ENCODE data around the gene DENND4A.

Gene DENND4A

DNA sequence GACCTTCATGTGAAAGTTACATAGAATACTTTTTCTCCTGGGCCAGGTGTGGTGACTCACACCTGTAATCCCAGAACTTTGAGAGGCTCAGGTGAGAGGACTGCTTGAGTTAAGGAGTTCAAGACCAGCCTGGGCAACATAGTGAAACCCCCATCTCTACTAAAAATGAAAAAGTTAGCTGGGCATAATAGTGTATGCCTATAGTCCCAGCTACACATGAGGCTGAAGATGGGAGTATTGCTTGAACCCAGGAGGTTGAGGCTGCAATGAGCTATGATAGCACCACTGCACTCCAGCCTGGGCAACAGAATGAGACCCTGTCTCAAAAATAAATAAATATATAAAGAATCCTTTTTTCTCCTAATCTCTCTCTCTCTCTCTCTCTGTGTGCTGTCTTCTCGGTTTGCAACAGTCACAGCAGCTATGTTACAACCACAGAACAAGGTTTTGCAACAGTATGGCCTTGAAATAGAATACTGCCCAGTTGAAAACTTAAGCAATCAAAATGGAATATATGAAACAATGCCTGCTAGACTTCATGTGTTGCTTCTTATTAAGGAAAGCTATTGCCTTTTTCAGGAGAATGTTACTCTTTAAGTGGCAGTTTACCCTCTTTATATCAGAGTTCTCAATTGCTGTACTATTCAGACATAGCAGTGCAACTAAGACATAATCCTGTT is 12.3 kb upstream of the DENND4A start:
- TF ChIP-seq GATA3 (IDR thresholded peaks at IDR 0.05; ENCODE audit: low read depth, low read length) (no peak), GATA2 (IDR thresholded peaks at IDR 0.05; ENCODE audit: low read depth, low read length) (no peak)

- TF ChIP-seq GATA2 (IDR thresholded peaks at IDR 0.05; ENCODE audit: low read depth, low read length) (no peak), GATA3 (IDR thresholded peaks at IDR 0.05; ENCODE audit: low read depth, low read length) (no peak)
These were observed 9.2 kb upstream of the DENND4A start for GRCh38 chr15:65801229-65801805.

GRCh38 chr15:65796610-65797078 is 4.6 kb upstream of the DENND4A start:
- TF ChIP-seq GATA3 (IDR thresholded peaks at IDR 0.05; ENCODE audit: low read depth, low read length) (no peak), GATA2 (IDR thresholded peaks at IDR 0.05; ENCODE audit: low read depth, low read length) (no peak)

- TF ChIP-seq GATA2 (IDR thresholded peaks at IDR 0.05; ENCODE audit: low read depth, low read length) (no peak), GATA3 (IDR thresholded peaks at IDR 0.05; ENCODE audit: low read depth, low read length) (no peak)
These were observed 3.6 kb upstream of the DENND4A start for GRCh38 chr15:65795663-65796216.

DNA sequence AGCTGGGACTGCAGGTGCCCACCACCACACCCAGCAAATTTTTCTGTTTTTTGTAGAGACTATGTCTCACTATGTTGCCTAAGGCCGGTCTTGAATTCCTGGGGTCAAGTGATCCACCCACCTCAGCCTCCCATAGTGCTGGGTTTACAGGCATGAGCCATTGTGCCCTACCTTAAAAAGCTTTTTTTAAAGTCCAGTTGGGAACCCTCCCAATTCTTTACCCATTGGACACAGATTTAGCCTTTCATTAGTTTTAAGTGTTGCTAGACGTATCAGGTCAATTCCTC is 1.7 kb upstream of the DENND4A start:
- no peak for TF ChIP-seq GATA2 (IDR thresholded peaks at IDR 0.05; ENCODE audit: low read depth, low read length)
- no peak for TF ChIP-seq GATA3 (IDR thresholded peaks at IDR 0.05; ENCODE audit: low read depth, low read length)

GRCh38 chr15:65792988-65793817 is 1.1 kb upstream of the DENND4A start:
- TF ChIP-seq GATA3 (IDR thresholded peaks at IDR 0.05; ENCODE audit: low read depth, low read length) (no peak), GATA2 (IDR thresholded peaks at IDR 0.05; ENCODE audit: low read depth, low read length) (no peak)

DNA sequence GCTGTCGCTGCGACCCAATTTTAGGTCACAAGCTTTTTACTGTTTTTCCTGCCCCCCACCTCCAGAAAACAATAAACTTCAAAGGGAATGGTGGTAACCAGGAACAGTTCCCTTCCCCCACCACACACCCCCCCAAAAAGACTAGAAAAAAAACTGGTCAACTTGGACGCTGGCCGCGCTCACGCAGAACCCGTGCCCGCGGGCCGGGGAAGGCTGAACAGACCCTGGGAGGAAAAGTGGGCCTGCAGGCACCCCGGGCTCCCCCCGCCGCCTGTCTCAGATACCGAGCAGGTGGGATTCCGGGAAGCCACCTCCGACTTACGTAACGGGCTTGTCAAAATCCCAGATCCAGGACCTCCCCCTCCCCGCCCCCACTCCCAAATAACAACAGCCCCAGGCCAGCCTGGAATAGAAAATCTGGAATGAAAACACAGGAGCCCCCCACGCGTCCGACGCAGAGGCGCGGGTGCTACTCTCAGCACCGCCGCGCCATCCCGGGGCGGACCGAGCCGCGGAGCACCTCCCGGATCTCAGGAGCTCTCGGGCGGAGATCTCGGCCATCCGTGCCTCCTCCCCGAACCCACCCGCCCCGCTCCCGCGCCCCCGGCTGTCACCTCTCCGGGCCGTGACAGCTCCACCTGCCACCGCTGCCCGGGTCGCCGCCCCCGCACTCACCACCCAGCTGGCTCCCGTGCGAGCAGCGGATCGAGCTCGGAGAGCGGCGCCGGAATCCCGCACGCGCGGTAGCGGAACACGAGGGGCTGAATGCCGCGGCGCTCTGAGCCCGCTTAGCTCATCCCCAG is 557 bp downstream of the DENND4A start:
- TF ChIP-seq GATA3 (IDR thresholded peaks at IDR 0.05; ENCODE audit: low read depth, low read length): no peak
- no peak for TF ChIP-seq GATA2 (IDR thresholded peaks at IDR 0.05; ENCODE audit: low read depth, low read length)

DNA sequence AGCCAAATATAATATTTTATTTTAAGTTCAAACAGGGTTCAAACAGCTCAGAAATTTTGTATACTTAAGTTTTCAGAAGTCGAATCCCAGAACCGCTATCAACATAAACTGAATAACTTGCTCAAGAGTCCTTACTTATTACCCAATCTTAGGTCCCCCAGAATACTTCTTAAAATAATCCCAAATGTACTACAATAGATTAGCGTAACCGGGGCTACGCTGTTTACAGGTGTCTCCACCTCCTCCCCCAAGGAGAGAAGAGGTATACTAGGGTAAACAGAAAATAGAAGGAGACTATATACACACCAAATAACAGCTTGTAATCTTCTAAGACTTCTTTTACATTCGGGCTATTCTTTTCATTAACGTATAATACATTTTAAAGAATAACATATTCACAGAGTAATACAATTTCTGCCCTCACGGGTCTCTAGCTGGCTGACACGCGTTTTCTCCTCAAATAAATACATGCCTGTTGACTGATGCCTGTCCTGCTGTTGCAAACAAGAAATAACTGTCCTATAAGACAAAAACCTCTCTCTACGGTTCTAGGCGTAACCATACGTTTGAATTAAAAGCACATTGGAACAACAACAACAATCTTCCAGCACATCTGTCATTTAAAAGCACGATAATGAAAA is 1.3 kb downstream of the DENND4A start:
- TF ChIP-seq GATA3 (IDR thresholded peaks at IDR 0.05; ENCODE audit: low read depth, low read length) (no peak), GATA2 (IDR thresholded peaks at IDR 0.05; ENCODE audit: low read depth, low read length) (no peak)

GRCh38 chr15:65789759-65790425 is 2.2 kb downstream of the DENND4A start:
- TF ChIP-seq GATA2 (IDR thresholded peaks at IDR 0.05; ENCODE audit: low read depth, low read length): no peak
- TF ChIP-seq GATA3 (IDR thresholded peaks at IDR 0.05; ENCODE audit: low read depth, low read length): no peak

- TF ChIP-seq GATA2 (IDR thresholded peaks at IDR 0.05; ENCODE audit: low read depth, low read length): no peak
- no peak for TF ChIP-seq GATA3 (IDR thresholded peaks at IDR 0.05; ENCODE audit: low read depth, low read length)
These were observed 3.0 kb downstream of the DENND4A start for GRCh38 chr15:65789105-65789504.

- TF ChIP-seq GATA2 (IDR thresholded peaks at IDR 0.05; ENCODE audit: low read depth, low read length): no peak
- TF ChIP-seq GATA3 (IDR thresholded peaks at IDR 0.05; ENCODE audit: low read depth, low read length): no peak
These were observed 4.8 kb downstream of the DENND4A start for GRCh38 chr15:65787260-65787659.

- no peak for TF ChIP-seq GATA2 (IDR thresholded peaks at IDR 0.05; ENCODE audit: low read depth, low read length)
- TF ChIP-seq GATA3 (IDR thresholded peaks at IDR 0.05; ENCODE audit: low read depth, low read length): no peak
These were observed 6.9 kb downstream of the DENND4A start for GRCh38 chr15:65785151-65785550.

GRCh38 chr15:65783872-65784271 is 8.2 kb downstream of the DENND4A start:
- no peak for TF ChIP-seq GATA3 (IDR thresholded peaks at IDR 0.05; ENCODE audit: low read depth, low read length)
- no peak for TF ChIP-seq GATA2 (IDR thresholded peaks at IDR 0.05; ENCODE audit: low read depth, low read length)
